SU-DHL-6 (cell line): ENCODE data around the gene PRKN.

ENCODE experiments used
- EZH2phosphoT487 ChIP-seq: fragments of 200-600 bp; sonication (generic), shearing (Covaris generic); conservative IDR thresholded peaks from 2 replicates; pipeline ENCODE4 v1.6.1; 2018; ENCODE audit warnings: mild to moderate bottlenecking, antibody characterized with exemption, low read length, moderate library complexity, mixed read lengths
- TF ChIP-seq, protein P1 (sequence below): fragments of 200-600 bp; sonication (generic); IDR thresholded peaks from one replicate; pipeline ENCODE4 v1.5.1; 2017; ENCODE audit warnings: antibody characterized with exemption, mild to moderate bottlenecking, low read length, moderate library complexity; ENCODE audit not compliant: insufficient read depth, poor library complexity, severe bottlenecking

GRCh38 chr6:162306616-162307015 is 420.9 kb downstream of the PRKN start:
- TF ChIP-seq, protein P1, sequence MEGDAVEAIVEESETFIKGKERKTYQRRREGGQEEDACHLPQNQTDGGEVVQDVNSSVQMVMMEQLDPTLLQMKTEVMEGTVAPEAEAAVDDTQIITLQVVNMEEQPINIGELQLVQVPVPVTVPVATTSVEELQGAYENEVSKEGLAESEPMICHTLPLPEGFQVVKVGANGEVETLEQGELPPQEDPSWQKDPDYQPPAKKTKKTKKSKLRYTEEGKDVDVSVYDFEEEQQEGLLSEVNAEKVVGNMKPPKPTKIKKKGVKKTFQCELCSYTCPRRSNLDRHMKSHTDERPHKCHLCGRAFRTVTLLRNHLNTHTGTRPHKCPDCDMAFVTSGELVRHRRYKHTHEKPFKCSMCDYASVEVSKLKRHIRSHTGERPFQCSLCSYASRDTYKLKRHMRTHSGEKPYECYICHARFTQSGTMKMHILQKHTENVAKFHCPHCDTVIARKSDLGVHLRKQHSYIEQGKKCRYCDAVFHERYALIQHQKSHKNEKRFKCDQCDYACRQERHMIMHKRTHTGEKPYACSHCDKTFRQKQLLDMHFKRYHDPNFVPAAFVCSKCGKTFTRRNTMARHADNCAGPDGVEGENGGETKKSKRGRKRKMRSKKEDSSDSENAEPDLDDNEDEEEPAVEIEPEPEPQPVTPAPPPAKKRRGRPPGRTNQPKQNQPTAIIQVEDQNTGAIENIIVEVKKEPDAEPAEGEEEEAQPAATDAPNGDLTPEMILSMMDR: no peak
- no peak for TF ChIP-seq EZH2phosphoT487
